Loucy (cell line): ENCODE results near the gene DNAL4.

Experiments
- EZH2phosphoT487 ChIP-seq: fragments of 200-600 bp; IDR thresholded peaks from 2 replicates; pipeline ENCODE4 v1.6.1; 2018; ENCODE audit warnings: antibody characterized with exemption, mild to moderate bottlenecking, moderate library complexity, borderline replicate concordance
- TF ChIP-seq, protein P1 (sequence below): fragments of 200-600 bp; sonication (generic); conservative IDR thresholded peaks from 2 replicates; pipeline ENCODE4 v1.5.1; 2014; ENCODE audit warnings: mild to moderate bottlenecking, antibody characterized with exemption, low read length

DNA sequence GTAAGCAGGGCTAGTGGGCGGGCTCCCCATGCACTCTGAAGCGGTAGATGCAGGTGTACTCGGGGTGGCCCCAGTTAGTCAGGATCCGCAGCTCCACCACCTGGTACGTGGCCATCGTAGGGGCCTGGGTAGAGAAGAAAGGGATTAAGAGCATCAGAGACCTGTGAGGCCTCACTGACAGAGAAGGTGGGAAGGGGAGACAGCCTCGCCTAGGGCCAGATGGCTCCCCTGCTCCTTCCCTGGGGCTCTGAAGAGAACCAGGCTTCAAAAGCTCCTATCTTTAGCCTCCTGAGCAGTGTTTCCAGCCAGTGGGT is 57.7 kb downstream of the DNAL4 start:
- TF ChIP-seq EZH2phosphoT487: no peak
- TF ChIP-seq, protein P1, sequence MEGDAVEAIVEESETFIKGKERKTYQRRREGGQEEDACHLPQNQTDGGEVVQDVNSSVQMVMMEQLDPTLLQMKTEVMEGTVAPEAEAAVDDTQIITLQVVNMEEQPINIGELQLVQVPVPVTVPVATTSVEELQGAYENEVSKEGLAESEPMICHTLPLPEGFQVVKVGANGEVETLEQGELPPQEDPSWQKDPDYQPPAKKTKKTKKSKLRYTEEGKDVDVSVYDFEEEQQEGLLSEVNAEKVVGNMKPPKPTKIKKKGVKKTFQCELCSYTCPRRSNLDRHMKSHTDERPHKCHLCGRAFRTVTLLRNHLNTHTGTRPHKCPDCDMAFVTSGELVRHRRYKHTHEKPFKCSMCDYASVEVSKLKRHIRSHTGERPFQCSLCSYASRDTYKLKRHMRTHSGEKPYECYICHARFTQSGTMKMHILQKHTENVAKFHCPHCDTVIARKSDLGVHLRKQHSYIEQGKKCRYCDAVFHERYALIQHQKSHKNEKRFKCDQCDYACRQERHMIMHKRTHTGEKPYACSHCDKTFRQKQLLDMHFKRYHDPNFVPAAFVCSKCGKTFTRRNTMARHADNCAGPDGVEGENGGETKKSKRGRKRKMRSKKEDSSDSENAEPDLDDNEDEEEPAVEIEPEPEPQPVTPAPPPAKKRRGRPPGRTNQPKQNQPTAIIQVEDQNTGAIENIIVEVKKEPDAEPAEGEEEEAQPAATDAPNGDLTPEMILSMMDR: no peak
